Neutrophil (primary cell): ENCODE measurements around the gene EFHC2.

Experiments used
- H3K27ac ChIP-seq: fragments of 200-600 bp; sonication (generic); 2 replicates; pipeline ENCODE4 v1.5.1; 2016; ENCODE audit warnings: mild to moderate bottlenecking, moderate library complexity
- H3K27me3 ChIP-seq: fragments of 200-600 bp; sonication (generic); 2 replicates; pipeline ENCODE4 v1.6.0; 2016; ENCODE audit warnings: mild to moderate bottlenecking
- H3K36me3 ChIP-seq: fragments of 200-600 bp; sonication (generic); 2 replicates; pipeline ENCODE4 v1.5.1; 2017
- H3K4me1 ChIP-seq, 2 experiments: fragments of 200-600 bp in 1 of 2; sonication (generic) in 1 of 2; 1 replicate in 1 of 2; 2 replicates in 1 of 2; pipeline versions ENCODE4 v1.5.1 to v1.6.1; 2013 to 2016; ENCODE audit warnings: low read depth in 1 of 2, low read length in 1 of 2, mild to moderate bottlenecking in 1 of 2, moderate library complexity in 1 of 2; ENCODE audit not compliant: control insufficient read depth in 1 of 2, insufficient read depth in 1 of 2
- H3K4me3 ChIP-seq, 2 experiments: fragments of 200-600 bp in 1 of 2; sonication (generic) in 1 of 2; 1 replicate in 1 of 2; 2 replicates in 1 of 2; pipeline ENCODE4 v1.5.1; 2013 to 2016; ENCODE audit warnings: low read depth in 1 of 2, low read length in 1 of 2, mild to moderate bottlenecking in 1 of 2, moderate library complexity in 1 of 2
- H3K9me3 ChIP-seq: fragments of 200-600 bp; sonication (generic); 2 replicates; pipeline ENCODE4 v1.5.1; 2016
- CTCF ChIP-seq: fragments of 200-600 bp; sonication (generic); IDR thresholded peaks from 2 replicates; pipeline ENCODE4 v1.5.1; 2016; ENCODE audit warnings: antibody characterized with exemption

Gene EFHC2

GRCh38 chrX:44099366-44099765, 244.1 kb downstream of the EFHC2 start:
- Histone ChIP-seq H3K36me3 (no peaks in the 10 kb centered on the region), H3K27me3 (no peaks in the 10 kb centered on the region), H3K9me3 (no peaks in the 10 kb centered on the region), H3K27ac (no peak overlapping the region), H3K4me3 (no peak overlapping the region), H3K4me1 (no peaks in the 10 kb centered on the region)
- TF ChIP-seq CTCF, result no peak
